SK-N-SH (cell line): Measurements from ENCODE around the gene ARHGAP27. TPM values are rescaled to one million over a fixed set of nuclear protein-coding genes. Genes with fewer than 3 reads are reported as not detected.

Source experiments
- CTCF ChIA-PET: fragments of 300-600, 350-600 bp; formaldehyde crosslinking; extraction: SDS; loops from one replicate; lab custom pipeline; 2021; lab: Yijun Ruan, JAX
- POLR2A ChIA-PET: fragments of 350-600 bp; sonication (Branson Sonifier 250); formaldehyde crosslinking; extraction: SDS; loops from one replicate; lab custom pipeline; 2020; ENCODE audit warnings: antibody characterized with exemption, inconsistent platforms; lab: Yijun Ruan, JAX
- DNase-seq: peaks from one replicate; pipeline ENCODE4 v3.0.0; 2012
- H2AFZ ChIP-seq: fragments of 200-600 bp; sonication (generic); 2 replicates; pipeline ENCODE4 v1.8.1; 2016; ENCODE audit warnings: antibody characterized with exemption, mild to moderate bottlenecking, low read depth
- H3F3A ChIP-seq: fragments of 200-600 bp; sonication (generic); replicated peaks from 2 replicates; pipeline ENCODE3; 2016; ENCODE audit warnings: antibody characterized with exemption, mild to moderate bottlenecking; ENCODE audit not compliant: insufficient read depth
- H3K27ac ChIP-seq, 2 experiments: fragments of 200-500 bp in 1 of 2; fragments of 200-600 bp in 1 of 2; sonication (Bioruptor generic) in 1 of 2; sonication (generic), shearing (Covaris generic) in 1 of 2; 2 replicates each; pipeline versions ENCODE4 v1.5.1 to v1.6.1; 2014 to 2016; ENCODE audit warnings: low read depth in 2 of 2, inconsistent platforms in 1 of 2, low read length in 1 of 2, mild to moderate bottlenecking in 1 of 2, mixed read lengths in 1 of 2
- H3K27me3 ChIP-seq: fragments of 200-600 bp; sonication (generic), shearing (Covaris generic); 2 replicates; pipeline ENCODE4 v1.6.1; 2016; ENCODE audit warnings: mixed run types; ENCODE audit not compliant: insufficient read depth
- H3K36me3 ChIP-seq, 2 experiments: fragments of 200-500 bp in 1 of 2; fragments of 200-600 bp in 1 of 2; sonication (Bioruptor generic) in 1 of 2; sonication (generic) in 1 of 2; replicated peaks in 1 of 2; 2 replicates each; pipeline versions ENCODE3 to v1.5.1; 2014 to 2016; ENCODE audit warnings: low read length in 1 of 2, mild to moderate bottlenecking in 1 of 2; ENCODE audit not compliant: insufficient read depth in 2 of 2, control insufficient read depth in 1 of 2
- H3K4me1 ChIP-seq, 2 experiments: fragments of 200-500 bp in 1 of 2; fragments of 200-600 bp in 1 of 2; sonication (Bioruptor generic) in 1 of 2; sonication (generic), shearing (Covaris generic) in 1 of 2; 2 replicates each; pipeline versions ENCODE4 v1.5.1 to v1.6.1; 2014 to 2016; ENCODE audit warnings: low read depth in 1 of 2, low read length in 1 of 2, mixed run types in 1 of 2; ENCODE audit not compliant: insufficient read depth in 2 of 2, control insufficient read depth in 1 of 2
- H3K4me2 ChIP-seq: fragments of 200-600 bp; sonication (generic), shearing (Covaris generic); 2 replicates; pipeline ENCODE4 v1.6.1; 2017; ENCODE audit warnings: mixed run types
- H3K4me3 ChIP-seq, 2 experiments: fragments of 200-500 bp in 1 of 2; fragments of 200-600 bp in 1 of 2; sonication (Bioruptor generic) in 1 of 2; sonication (generic), shearing (Covaris generic) in 1 of 2; 2 replicates each; pipeline versions ENCODE4 v1.5.1 to v1.8.1; 2014 to 2016; ENCODE audit warnings: low read depth in 2 of 2, inconsistent platforms in 1 of 2, low read length in 1 of 2, mild to moderate bottlenecking in 1 of 2, mixed read lengths in 1 of 2, moderate library complexity in 1 of 2
- H3K79me2 ChIP-seq: fragments of 200-600 bp; sonication (generic); 2 replicates; pipeline ENCODE4 v1.8.1; 2017; ENCODE audit warnings: mild to moderate bottlenecking; ENCODE audit not compliant: insufficient read depth
- H3K9ac ChIP-seq: fragments of 200-600 bp; sonication (generic); 2 replicates; pipeline ENCODE4 v1.6.1; 2017; ENCODE audit warnings: mixed run types
- H3K9me2 ChIP-seq: fragments of 200-600 bp; sonication (generic); 2 replicates; pipeline ENCODE4 v1.6.1; 2017; ENCODE audit warnings: mixed run types
- H3K9me3 ChIP-seq: fragments of 200-600 bp; sonication (generic); 2 replicates; pipeline ENCODE4 v1.6.1; 2017; ENCODE audit warnings: mixed run types, mild to moderate bottlenecking, moderate library complexity
- H4K20me1 ChIP-seq: fragments of 200-600 bp; sonication (generic); 2 replicates; pipeline ENCODE4 v1.6.1; 2017; ENCODE audit warnings: mild to moderate bottlenecking, mixed run types; ENCODE audit not compliant: insufficient read depth
- CHD2 ChIP-seq: fragments of 150-350 bp; IDR thresholded peaks from 2 replicates; pipeline ENCODE4 v1.6.1; 2018; ENCODE audit warnings: low read length; ENCODE audit not compliant: partially characterized antibody
- CTCF ChIP-seq: fragments of 200-600 bp; sonication (generic); IDR thresholded peaks from 2 replicates; pipeline ENCODE4 v1.6.1; 2017; ENCODE audit warnings: antibody characterized with exemption, mild to moderate bottlenecking, moderate library complexity
- GABPA ChIP-seq: IDR thresholded peaks from 2 replicates; pipeline ENCODE4 v1.4.0; 2012; ENCODE audit warnings: low read depth, mild to moderate bottlenecking
- MAX ChIP-seq: IDR thresholded peaks from 2 replicates; pipeline ENCODE4 v1.4.0; 2012; ENCODE audit warnings: low read depth
- PBX3 ChIP-seq: IDR thresholded peaks from 2 replicates; pipeline ENCODE4; 2012
- POLR2AphosphoS5 ChIP-seq: IDR thresholded peaks from 2 replicates; pipeline ENCODE4 v1.6.1; 2012; ENCODE audit warnings: low read depth, low read length
- RCOR1 ChIP-seq: fragments of 150-350 bp; IDR thresholded peaks from 2 replicates; pipeline ENCODE4 v1.6.1; 2017; ENCODE audit warnings: antibody characterized with exemption, low read length
- REST ChIP-seq: IDR thresholded peaks from 2 replicates; pipeline ENCODE4 v1.6.1; 2012; ENCODE audit warnings: mild to moderate bottlenecking, low read depth, low read length, moderate library complexity
- RFX5 ChIP-seq: IDR thresholded peaks from 2 replicates; pipeline ENCODE4 v1.6.1; 2012; ENCODE audit warnings: mild to moderate bottlenecking, improper control_type of control experiment, low read length
- RXRA ChIP-seq: IDR thresholded peaks from 2 replicates; pipeline ENCODE4 v1.4.0; 2012; ENCODE audit warnings: low read depth, mild to moderate bottlenecking, borderline replicate concordance
- TCF12 ChIP-seq: IDR thresholded peaks from 2 replicates; pipeline ENCODE4 v1.4.0; 2012
- TEAD4 ChIP-seq: IDR thresholded peaks from 2 replicates; pipeline ENCODE4 v1.4.0; 2012; ENCODE audit warnings: mild to moderate bottlenecking, borderline replicate concordance; ENCODE audit not compliant: insufficient read depth
- USF1 ChIP-seq: IDR thresholded peaks from 2 replicates; pipeline ENCODE4 v1.4.0; 2012; ENCODE audit warnings: low read depth, borderline replicate concordance
- USF2 ChIP-seq: fragments of 150-350 bp; IDR thresholded peaks from 2 replicates; pipeline ENCODE4 v1.6.1; 2017; ENCODE audit warnings: antibody characterized with exemption, low read length, low read depth, borderline replicate concordance
- WGBS: methylation state at CpG from one replicate; pipeline ENCODE4 v1.1.6; 2017; ENCODE audit warnings: low lambda C conversion rate; 5-methylcytosine and 5-hydroxymethylcytosine counted together
- polyA plus RNA-seq, 3 experiments: library from polyadenylated mRNA; depleted of rRNA; stranded (reverse); fragments of >200 nt; gene quantifications; 2 replicates each; pipeline ENCODE4 v1.2.3, GENCODE V29; 2012

The ARHGAP27 gene
- polyA plus RNA-seq, 1 of the 3 experiments (the other 2 are of a cell fraction): 2.1 TPM

GRCh38 chr17:45409659-45410076, 23.0 kb downstream of the ARHGAP27 start:
- TF ChIP-seq RXRA (no peak), POLR2AphosphoS5 (no peak), TEAD4 (no peak), TCF12 (no peak), PBX3 (no peak), MAX (no peak), CTCF (no peak), RFX5 (no peak), REST (no peak), CHD2 (no peak), USF2 (no peak), GABPA (no peak), USF1 (no peak), RCOR1 (no peak)
- H2AFZ ChIP-seq: no peak overlapping the region
- no peaks in the 10 kb centered on the region for H4K20me1 ChIP-seq
- H3K9me3 ChIP-seq: no peaks in the 10 kb centered on the region
- H3K9me2 ChIP-seq: no peaks in the 10 kb centered on the region
- peaks cover 0 to 29% of the 10 kb centered on the region in 2 experiments; a peak in 1 of 4 replicates for H3K4me1 ChIP-seq
- H3F3A ChIP-seq: no peaks in the 10 kb centered on the region
- ChIA-PET CTCF (interaction anchor here (1.2 to 2.6 kb wide), 3 partner anchors 15 to 191 kb away, joined by 4 to 16 read pairs (median 4); no protein-coding TSS in a partner anchor), POLR2A (no interaction called here)
- H3K27ac ChIP-seq: no peak overlapping the region
- 82% methylated on average over 5 of the region's 5 CpGs for WGBS
- H3K36me3 ChIP-seq: no peaks in the 10 kb centered on the region
- H3K9ac ChIP-seq: no peak overlapping the region
- H3K79me2 ChIP-seq: no peaks in the 10 kb centered on the region
- no peak overlapping the region for H3K4me2 ChIP-seq
- no peaks in the 10 kb centered on the region for H3K27me3 ChIP-seq
- H3K4me3 ChIP-seq: no peak overlapping the region
- DNase-seq: no peak
